Smooth muscle cell (in vitro differentiated cells): ENCODE data around the gene TPM2. TPM values are rescaled to one million over a fixed set of nuclear protein-coding genes. Genes with fewer than 3 reads are reported as not detected.
A peak's percentile ranks its signal among the peaks of the same experiment; 100 is the strongest.

Source experiments
- DNase-seq: peaks from one replicate; lab custom pipeline; 2025; ENCODE audit not compliant: unreplicated experiment; lab: John Stamatoyannopoulos, UW
- H2AFZ ChIP-seq: fragments of 200-600 bp; sonication (generic); 2 replicates; pipeline ENCODE4 v1.6.0; 2016; ENCODE audit warnings: antibody characterized with exemption, low read depth, mild to moderate bottlenecking
- H3F3A ChIP-seq: fragments of 200-600 bp; sonication (generic); 2 replicates; pipeline ENCODE4 v1.6.0; 2017; ENCODE audit warnings: antibody characterized with exemption, low read depth
- H3K27ac ChIP-seq: fragments of 200-600 bp; sonication (generic); 2 replicates; pipeline ENCODE4 v1.5.1; 2016; ENCODE audit warnings: low read depth, mild to moderate bottlenecking
- H3K27me3 ChIP-seq: fragments of 200-600 bp; sonication (generic); 2 replicates; pipeline ENCODE4 v1.6.1; 2016; ENCODE audit warnings: low read depth, mild to moderate bottlenecking
- H3K36me3 ChIP-seq: fragments of 200-600 bp; sonication (generic); 2 replicates; pipeline ENCODE4 v1.5.1; 2016; ENCODE audit warnings: low read depth
- H3K4me1 ChIP-seq: fragments of 200-600 bp; sonication (generic); 2 replicates; pipeline ENCODE4 v1.5.1; 2016; ENCODE audit warnings: low read depth
- H3K4me2 ChIP-seq: fragments of 200-600 bp; sonication (generic); 2 replicates; pipeline ENCODE4 v1.6.0; 2016; ENCODE audit warnings: mild to moderate bottlenecking
- H3K4me3 ChIP-seq: fragments of 200-600 bp; sonication (generic); 2 replicates; pipeline ENCODE4 v1.5.1; 2016; ENCODE audit warnings: mild to moderate bottlenecking
- H3K79me2 ChIP-seq: fragments of 200-600 bp; sonication (generic); 2 replicates; pipeline ENCODE4 v1.6.0; 2016; ENCODE audit warnings: low read depth, mild to moderate bottlenecking
- H3K9ac ChIP-seq: fragments of 200-600 bp; sonication (generic); 2 replicates; pipeline ENCODE4 v1.6.0; 2016; ENCODE audit warnings: low read depth
- H3K9me3 ChIP-seq: fragments of 200-600 bp; sonication (generic); replicated peaks from 2 replicates; pipeline ENCODE4 v1.5.1; 2016; ENCODE audit warnings: low read depth
- H4K20me1 ChIP-seq: fragments of 200-600 bp; sonication (generic); 2 replicates; pipeline ENCODE4 v1.6.0; 2016; ENCODE audit warnings: low read depth
- CTCF ChIP-seq: fragments of 200-600 bp; sonication (generic); IDR thresholded peaks from 2 replicates; pipeline ENCODE4 v1.5.1; 2017; ENCODE audit warnings: borderline replicate concordance, mild to moderate bottlenecking, antibody characterized with exemption; ENCODE audit not compliant: insufficient read depth, poor library complexity, severe bottlenecking
- WGBS: methylation state at CpG from one replicate; pipeline ENCODE4 v1.1.7; 2016; ENCODE audit warnings: low lambda C conversion rate; 5-methylcytosine and 5-hydroxymethylcytosine counted together
- polyA plus RNA-seq: library from polyadenylated mRNA; unstranded; fragments of >200 nt; fragmentation: Nextera tagmentation; extraction: Ambion mirVana; gene quantifications from 2 replicates; pipeline ENCODE4 v1.2.1, GENCODE V29; 2016
- total RNA-seq: library from RNA; depleted of rRNA; stranded (reverse); fragments of >200 nt; gene quantifications from 2 replicates; pipeline ENCODE4 v1.2.3, GENCODE V29; 2014

The TPM2 gene
- total and polyA plus RNA-seq, 2 experiments from 2014 or later: 925 to 2,131 TPM

- DNase-seq: no peak
- no peak overlapping the region for H2AFZ ChIP-seq
- no peak for TF ChIP-seq CTCF
Observed at GRCh38 chr9:35690294-35690613, 529 bp upstream of the TPM2 start.

GRCh38 chr9:35688558-35689541, 875 bp downstream of the TPM2 start:
- H3K27ac ChIP-seq: peak overlapping the region; percentile 95
- no peak overlapping the region for H2AFZ ChIP-seq
- no peaks in the 10 kb centered on the region for H3K27me3 ChIP-seq
- no peak for DNase-seq
- peak overlapping the region; percentile 95 for H3K4me2 ChIP-seq
- H3K4me1 ChIP-seq: peaks cover 18% of the 10 kb centered on the region
- peaks cover 35% of the 10 kb centered on the region for H3K79me2 ChIP-seq
- TF ChIP-seq CTCF: no peak
- H3K9me3 ChIP-seq: no peaks in the 10 kb centered on the region
- H4K20me1 ChIP-seq: peaks cover 58% of the 10 kb centered on the region
- H3K9ac ChIP-seq: peak overlapping the region; percentile 90
- H3K4me3 ChIP-seq: peak overlapping the region; percentile 70
- no peaks in the 10 kb centered on the region for H3K36me3 ChIP-seq
- peaks cover 58% of the 10 kb centered on the region for H3F3A ChIP-seq
- WGBS: 9% methylated on average over 12 of the region's 12 CpGs

More at GRCh38 chr9:35690294-35690613, 529 bp upstream of the TPM2 start:
- H3K4me1 ChIP-seq: peaks cover 18% of the 10 kb centered on the region
- WGBS: under 1% methylated on average over 12 of the region's 21 CpGs
- peak overlapping the region; percentile 90 for H3K9ac ChIP-seq
- H3F3A ChIP-seq: peaks cover 57% of the 10 kb centered on the region
- H3K9me3 ChIP-seq: no peaks in the 10 kb centered on the region
- peak overlapping the region; percentile 95 for H3K27ac ChIP-seq
- peak overlapping the region; percentile 70 for H3K4me3 ChIP-seq
- peaks cover 35% of the 10 kb centered on the region for H3K79me2 ChIP-seq
- no peaks in the 10 kb centered on the region for H3K27me3 ChIP-seq
- peaks cover 44% of the 10 kb centered on the region for H4K20me1 ChIP-seq
- H3K4me2 ChIP-seq: peak overlapping the region; percentile 95
- H3K36me3 ChIP-seq: no peaks in the 10 kb centered on the region

GRCh38 chr9:35687972-35688557, 1.7 kb downstream of the TPM2 start:
- no peak for DNase-seq
- Histone ChIP-seq H3K4me3 (peak overlapping the region; percentile 70), H2AFZ (no peak overlapping the region), H3K9me3 (no peaks in the 10 kb centered on the region), H3K4me1 (peaks cover 18% of the 10 kb centered on the region), H3F3A (peaks cover 66% of the 10 kb centered on the region), H3K27ac (peak overlapping the region; percentile 95), H3K4me2 (peak overlapping the region; percentile 95), H4K20me1 (peaks cover 66% of the 10 kb centered on the region), H3K79me2 (peaks cover 35% of the 10 kb centered on the region), H3K9ac (peak overlapping the region; percentile 19), H3K36me3 (no peaks in the 10 kb centered on the region), H3K27me3 (no peaks in the 10 kb centered on the region)
- TF ChIP-seq CTCF: no peak
- 78% methylated on average over 2 of the region's 2 CpGs for WGBS
